Liver (tissue), 9 donors: ENCODE results near the gene COMMD2. TPM values are rescaled to one million over a fixed set of nuclear protein-coding genes. Genes with fewer than 3 reads are reported as not detected.

Experiments
- DNase-seq: peaks from one replicate; pipeline ENCODE4 v3.0.0-alpha.2; 2017; ENCODE audit warnings: low spot score
- H3K27ac ChIP-seq, 2 donors: one replicate each; pipeline ENCODE4 v1.7.0; 2013; ENCODE audit warnings: inconsistent platforms in 2 of 2, low read length in 2 of 2, control low read depth in 1 of 2, low read depth in 1 of 2, mild to moderate bottlenecking in 1 of 2
- H3K27me3 ChIP-seq, 4 donors: one replicate each; pipeline versions ENCODE4 v1.6.1 to v1.7.0; 2013; ENCODE audit warnings: low read length in 3 of 4, inconsistent platforms in 1 of 4, mild to moderate bottlenecking in 1 of 4, moderate library complexity in 1 of 4; ENCODE audit not compliant: control insufficient read depth in 4 of 4, insufficient read depth in 4 of 4
- H3K36me3 ChIP-seq, 4 donors: one replicate each; pipeline versions ENCODE4 v1.6.1 to v1.7.0; 2013; ENCODE audit warnings: low read length in 3 of 4, mild to moderate bottlenecking in 3 of 4, low read depth in 1 of 4, moderate library complexity in 1 of 4; ENCODE audit not compliant: control insufficient read depth in 4 of 4, insufficient read depth in 3 of 4
- H3K4me1 ChIP-seq, 4 donors: one replicate each; pipeline versions ENCODE4 v1.6.1 to v1.7.0; 2013; ENCODE audit warnings: low read length in 3 of 4, mild to moderate bottlenecking in 3 of 4, moderate library complexity in 1 of 4; ENCODE audit not compliant: control insufficient read depth in 4 of 4, insufficient read depth in 4 of 4
- H3K4me3 ChIP-seq, 3 donors: one replicate each; pipeline versions ENCODE4 v1.6.1 to v1.7.0; 2013; ENCODE audit warnings: low read length in 3 of 3, control low read depth in 1 of 3, low read depth in 1 of 3, mild to moderate bottlenecking in 1 of 3
- H3K9ac ChIP-seq, 2 donors: one replicate each; pipeline ENCODE4 v1.7.0; 2013; ENCODE audit warnings: low read length in 2 of 2, mild to moderate bottlenecking in 2 of 2, moderate library complexity in 2 of 2, control low read depth in 1 of 2, low read depth in 1 of 2
- H3K9me3 ChIP-seq, 4 donors: one replicate each; pipeline versions ENCODE4 v1.6.1 to v1.7.0; 2013; ENCODE audit warnings: low read length in 3 of 4; ENCODE audit not compliant: control insufficient read depth in 4 of 4
- EGR1 ChIP-seq, 2 donors: IDR thresholded peaks; 2 replicates each; pipeline ENCODE4 v1.6.1; 2016 to 2018; ENCODE audit warnings: antibody characterized with exemption in 2 of 2, low read depth in 2 of 2
- FOXA1 ChIP-seq: IDR thresholded peaks from 2 replicates; pipeline ENCODE4 v1.6.1; 2016; ENCODE audit warnings: antibody characterized with exemption
- FOXA2 ChIP-seq: IDR thresholded peaks from 2 replicates; pipeline ENCODE4 v1.6.1; 2016; ENCODE audit warnings: antibody characterized with exemption
- GABPA ChIP-seq, 2 donors: IDR thresholded peaks in 1 of 2; conservative IDR thresholded peaks in 1 of 2; 2 replicates each; pipeline ENCODE4 v1.6.1; 2016; ENCODE audit warnings: antibody characterized with exemption in 2 of 2, mild to moderate bottlenecking in 1 of 2, moderate library complexity in 1 of 2
- HNF4G ChIP-seq: IDR thresholded peaks from 2 replicates; pipeline ENCODE4 v1.6.1; 2016; ENCODE audit warnings: antibody characterized with exemption
- NR2F2 ChIP-seq: IDR thresholded peaks from 2 replicates; pipeline ENCODE4 v1.6.1; 2016; ENCODE audit warnings: antibody characterized with exemption
- RAD21 ChIP-seq, 2 donors: IDR thresholded peaks; 2 replicates each; pipeline ENCODE4 v1.6.1; 2016; ENCODE audit warnings: antibody characterized with exemption in 2 of 2, mild to moderate bottlenecking in 2 of 2
- RXRA ChIP-seq, 2 donors: IDR thresholded peaks; 2 replicates each; pipeline ENCODE4 v1.6.1; 2017 to 2018; ENCODE audit warnings: antibody characterized with exemption in 2 of 2, mild to moderate bottlenecking in 1 of 2
- SP1 ChIP-seq: IDR thresholded peaks from 2 replicates; pipeline ENCODE4 v1.6.1; 2018; ENCODE audit warnings: antibody characterized with exemption, mild to moderate bottlenecking
- TAF1 ChIP-seq: conservative IDR thresholded peaks from 2 replicates; pipeline ENCODE4 v1.6.1; 2016; ENCODE audit warnings: antibody characterized with exemption, mild to moderate bottlenecking
- YY1 ChIP-seq: IDR thresholded peaks from 2 replicates; pipeline ENCODE4 v1.6.1; 2016; ENCODE audit warnings: antibody characterized with exemption, mild to moderate bottlenecking
- WGBS: extraction: QIAGEN DNeasy Blood & Tissue Kit; methylation state at CpG from one replicate; pipeline ENCODE4 v1.1.7; 2013; 5-methylcytosine and 5-hydroxymethylcytosine counted together
- polyA plus RNA-seq, 2 donors: library from polyadenylated mRNA; stranded (reverse) in 1 of 2; unstranded in 1 of 2; fragments of 200-250 nt in 1 of 2; fragments of >200 nt in 1 of 2; fragmentation: Nextera tagmentation in 1 of 2; extraction: Ambion mirVana in 1 of 2; gene quantifications; one replicate each; pipeline versions ENCODE4 v1.2.1 to v1.2.3, GENCODE V29; 2013 to 2015
- total RNA-seq, 2 donors: library from RNA; depleted of rRNA; stranded (reverse); fragments of >200 nt; gene quantifications; one replicate each; pipeline ENCODE4 v1.2.3, GENCODE V29; 2014
- TF ChIP-seq, protein P1 (sequence below): IDR thresholded peaks from 2 replicates; pipeline ENCODE4 v1.6.1; 2016; ENCODE audit warnings: antibody characterized with exemption, mild to moderate bottlenecking
- TF ChIP-seq, protein P2 (sequence below): IDR thresholded peaks from 2 replicates; pipeline ENCODE4 v1.6.1; 2016; ENCODE audit warnings: antibody characterized with exemption
- donor health status: healthy.
- donor health status: healthy.
- donor health status: healthy.
- donor health status: healthy.
- donor health status: healthy.

Gene COMMD2
- total and polyA plus RNA-seq, 4 donors, result 5.8 to 15.4 (median 11.2) TPM

DNA sequence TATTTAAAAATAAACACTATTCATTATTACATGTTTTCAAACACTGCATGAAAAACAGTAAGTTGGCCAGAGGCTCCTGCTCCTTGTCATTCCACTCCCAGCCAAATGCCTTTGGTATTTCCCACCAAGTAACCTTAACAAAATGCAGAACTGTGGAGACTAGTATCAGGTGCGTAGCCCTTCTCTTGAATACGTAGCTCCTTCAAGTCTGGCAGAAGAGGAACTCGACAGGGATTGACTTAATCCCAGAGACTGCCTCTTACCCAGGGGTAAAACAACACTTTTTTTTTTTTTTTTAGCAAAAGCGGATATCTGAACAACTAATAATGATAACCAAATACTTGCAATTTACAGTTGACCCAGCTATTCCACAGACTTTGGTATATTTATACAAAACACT, 738 bp downstream of the COMMD2 start (continued):
- TF ChIP-seq, protein P1, sequence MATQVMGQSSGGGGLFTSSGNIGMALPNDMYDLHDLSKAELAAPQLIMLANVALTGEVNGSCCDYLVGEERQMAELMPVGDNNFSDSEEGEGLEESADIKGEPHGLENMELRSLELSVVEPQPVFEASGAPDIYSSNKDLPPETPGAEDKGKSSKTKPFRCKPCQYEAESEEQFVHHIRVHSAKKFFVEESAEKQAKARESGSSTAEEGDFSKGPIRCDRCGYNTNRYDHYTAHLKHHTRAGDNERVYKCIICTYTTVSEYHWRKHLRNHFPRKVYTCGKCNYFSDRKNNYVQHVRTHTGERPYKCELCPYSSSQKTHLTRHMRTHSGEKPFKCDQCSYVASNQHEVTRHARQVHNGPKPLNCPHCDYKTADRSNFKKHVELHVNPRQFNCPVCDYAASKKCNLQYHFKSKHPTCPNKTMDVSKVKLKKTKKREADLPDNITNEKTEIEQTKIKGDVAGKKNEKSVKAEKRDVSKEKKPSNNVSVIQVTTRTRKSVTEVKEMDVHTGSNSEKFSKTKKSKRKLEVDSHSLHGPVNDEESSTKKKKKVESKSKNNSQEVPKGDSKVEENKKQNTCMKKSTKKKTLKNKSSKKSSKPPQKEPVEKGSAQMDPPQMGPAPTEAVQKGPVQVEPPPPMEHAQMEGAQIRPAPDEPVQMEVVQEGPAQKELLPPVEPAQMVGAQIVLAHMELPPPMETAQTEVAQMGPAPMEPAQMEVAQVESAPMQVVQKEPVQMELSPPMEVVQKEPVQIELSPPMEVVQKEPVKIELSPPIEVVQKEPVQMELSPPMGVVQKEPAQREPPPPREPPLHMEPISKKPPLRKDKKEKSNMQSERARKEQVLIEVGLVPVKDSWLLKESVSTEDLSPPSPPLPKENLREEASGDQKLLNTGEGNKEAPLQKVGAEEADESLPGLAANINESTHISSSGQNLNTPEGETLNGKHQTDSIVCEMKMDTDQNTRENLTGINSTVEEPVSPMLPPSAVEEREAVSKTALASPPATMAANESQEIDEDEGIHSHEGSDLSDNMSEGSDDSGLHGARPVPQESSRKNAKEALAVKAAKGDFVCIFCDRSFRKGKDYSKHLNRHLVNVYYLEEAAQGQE, result no peak
- TF ChIP-seq, protein P2, sequence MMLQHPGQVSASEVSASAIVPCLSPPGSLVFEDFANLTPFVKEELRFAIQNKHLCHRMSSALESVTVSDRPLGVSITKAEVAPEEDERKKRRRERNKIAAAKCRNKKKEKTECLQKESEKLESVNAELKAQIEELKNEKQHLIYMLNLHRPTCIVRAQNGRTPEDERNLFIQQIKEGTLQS, result no peak

DNA sequence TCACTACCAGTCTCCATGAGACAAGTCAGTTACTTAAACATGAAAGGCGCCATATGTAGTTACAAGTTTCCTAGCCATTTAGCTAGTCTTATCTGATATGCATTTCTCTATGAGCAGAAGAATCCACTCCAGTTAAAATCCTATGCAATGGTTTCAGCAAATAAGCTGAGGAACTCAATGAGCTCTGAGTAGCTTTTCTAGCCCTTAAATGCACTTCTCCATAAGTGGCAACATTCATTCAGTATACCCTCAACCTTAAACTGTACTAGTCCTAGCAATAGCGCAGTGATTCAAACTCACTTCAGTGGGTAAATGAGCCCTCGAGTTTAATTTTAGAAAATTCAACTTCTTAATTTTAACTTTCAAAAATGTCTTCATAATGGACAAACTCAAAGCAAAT, 7.7 kb downstream of the COMMD2 start:
- Histone ChIP-seq H3K36me3 (peaks cover 8 to 41% (median 24%) of the 10 kb centered on the region in 4 donors), H3K4me3 (no peak overlapping the region), H3K27me3 (no peaks in the 10 kb centered on the region), H3K27ac (no peak overlapping the region), H3K9me3 (no peaks in the 10 kb centered on the region), H3K9ac (no peak overlapping the region), H3K4me1 (no peaks in the 10 kb centered on the region)
- TF ChIP-seq FOXA2 (no peak), NR2F2 (no peak), EGR1 (IDR thresholded peaks at IDR 0.05; ENCODE audit: low read depth in 2 of 2) (no peak), HNF4G (no peak), GABPA (IDR thresholded peaks at IDR 0.05 in 1 of 2, conservative IDR thresholded peaks at IDR 0.05 in 1 of 2) (no peak), RXRA (IDR thresholded peaks at IDR 0.05) (no peak), SP1 (no peak)
- TF ChIP-seq, protein P2, result no peak
- TF ChIP-seq, protein P1, result no peak
- no peak for DNase-seq
- over 99% methylated on average over 3 of the region's 3 CpGs for WGBS

DNA sequence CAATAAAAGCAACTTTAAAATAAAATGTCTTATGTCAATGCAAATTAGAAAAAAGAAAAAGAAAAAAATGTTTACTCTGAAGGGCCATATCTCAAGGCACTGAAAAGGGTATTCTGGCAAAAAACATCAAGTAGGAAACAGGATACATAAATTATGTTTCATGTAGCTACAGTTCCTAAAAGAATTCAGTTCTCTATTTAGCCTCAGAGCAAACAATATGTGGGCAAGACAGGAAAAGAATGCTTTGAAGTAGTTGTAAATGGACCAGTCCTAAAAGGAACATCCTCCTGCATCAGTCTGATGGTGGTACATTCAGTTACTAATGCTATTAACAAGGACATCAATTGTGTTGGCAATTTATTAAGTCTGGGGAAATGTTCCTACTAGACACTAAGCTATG, 8.1 kb downstream of the COMMD2 start:
- TF ChIP-seq EGR1 (IDR thresholded peaks at IDR 0.05; ENCODE audit: low read depth in 2 of 2) (no peak), FOXA1 (no peak), TAF1 (no peak), YY1 (no peak), RAD21 (IDR thresholded peaks at IDR 0.05) (no peak), NR2F2 (no peak)
- TF ChIP-seq, protein P1, result no peak
- TF ChIP-seq, protein P2, result no peak
- Histone ChIP-seq H3K4me1 (no peaks in the 10 kb centered on the region), H3K36me3 (peaks cover 8 to 38% (median 25%) of the 10 kb centered on the region in 4 donors), H3K27me3 (no peaks in the 10 kb centered on the region), H3K9me3 (no peaks in the 10 kb centered on the region), H3K9ac (no peak overlapping the region), H3K27ac (no peak overlapping the region), H3K4me3 (no peak overlapping the region)
- no peak for DNase-seq
